NCI-H187 (cell line): ENCODE data around the gene RNF152.
"Not testable (repeated sequence)": the region's sequence is repeated elsewhere in the genome, so short reads cannot be mapped to it uniquely, and the experiment has no call there.

Experiments used
- DNase-seq, 2 experiments: peaks; one replicate each; lab custom pipeline; 2025; lab: John Stamatoyannopoulos, UW

The RNF152 gene

GRCh38 chr18:61821748-61822147 lies 71.1 kb downstream of the RNF152 start:
- no peak for DNase-seq

- DNase-seq: no peak
Observed at GRCh38 chr18:61820882-61821281, 71.9 kb downstream of the RNF152 start.

- DNase-seq: no peak
Observed at GRCh38 chr18:61817086-61817485, 75.7 kb downstream of the RNF152 start.

DNA sequence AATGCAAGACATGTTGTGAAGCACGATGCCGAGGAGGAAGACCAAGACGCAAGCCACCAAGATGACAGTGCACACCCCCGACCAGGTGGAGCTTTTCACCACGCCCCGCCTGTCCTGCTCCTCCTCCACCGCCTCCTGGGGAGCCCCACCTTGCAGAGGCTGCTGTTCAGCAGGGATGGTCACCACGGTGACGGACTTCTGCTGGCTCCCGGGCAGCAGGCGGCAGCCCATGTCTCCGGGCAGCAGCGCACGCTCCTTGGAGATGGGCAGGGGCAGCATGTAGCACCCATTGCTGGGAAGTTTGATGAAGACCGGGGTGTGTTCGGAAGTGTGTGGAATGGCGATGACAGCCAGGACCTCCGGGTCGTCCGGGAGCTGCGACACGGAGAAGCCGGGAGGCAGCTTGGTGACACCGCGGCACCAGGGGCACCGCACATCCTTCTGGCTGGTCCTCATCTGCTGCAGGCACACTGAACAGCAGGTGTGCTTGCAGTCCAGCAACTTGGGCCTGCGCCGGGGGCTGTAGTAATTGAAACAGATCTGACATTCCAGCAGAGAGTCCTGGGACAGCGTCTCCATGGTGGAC lies 76.8 kb downstream of the RNF152 start:
- no peak for DNase-seq

DNA sequence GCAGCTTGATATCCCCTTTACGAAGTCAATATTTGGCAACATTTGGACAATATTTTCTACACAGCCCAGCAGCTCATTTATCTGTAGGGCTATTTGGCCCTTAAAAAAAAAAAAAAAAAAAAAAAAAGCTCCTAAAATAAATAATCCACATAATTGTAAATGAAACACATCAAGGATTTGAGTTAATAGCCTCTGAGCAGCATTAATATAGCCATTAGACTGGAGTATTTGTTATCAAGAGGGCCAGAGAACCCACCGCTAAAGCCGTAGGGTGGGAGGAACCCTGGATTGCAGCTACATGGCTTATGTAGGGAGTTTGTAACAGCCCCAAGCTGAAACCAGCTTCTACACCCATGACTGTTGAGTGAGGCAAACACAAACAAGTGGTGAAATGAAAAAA lies 84.5 kb downstream of the RNF152 start:
- no peak for DNase-seq

GRCh38 chr18:61803393-61803792 lies 89.4 kb downstream of the RNF152 start:
- DNase-seq: no peak

DNA sequence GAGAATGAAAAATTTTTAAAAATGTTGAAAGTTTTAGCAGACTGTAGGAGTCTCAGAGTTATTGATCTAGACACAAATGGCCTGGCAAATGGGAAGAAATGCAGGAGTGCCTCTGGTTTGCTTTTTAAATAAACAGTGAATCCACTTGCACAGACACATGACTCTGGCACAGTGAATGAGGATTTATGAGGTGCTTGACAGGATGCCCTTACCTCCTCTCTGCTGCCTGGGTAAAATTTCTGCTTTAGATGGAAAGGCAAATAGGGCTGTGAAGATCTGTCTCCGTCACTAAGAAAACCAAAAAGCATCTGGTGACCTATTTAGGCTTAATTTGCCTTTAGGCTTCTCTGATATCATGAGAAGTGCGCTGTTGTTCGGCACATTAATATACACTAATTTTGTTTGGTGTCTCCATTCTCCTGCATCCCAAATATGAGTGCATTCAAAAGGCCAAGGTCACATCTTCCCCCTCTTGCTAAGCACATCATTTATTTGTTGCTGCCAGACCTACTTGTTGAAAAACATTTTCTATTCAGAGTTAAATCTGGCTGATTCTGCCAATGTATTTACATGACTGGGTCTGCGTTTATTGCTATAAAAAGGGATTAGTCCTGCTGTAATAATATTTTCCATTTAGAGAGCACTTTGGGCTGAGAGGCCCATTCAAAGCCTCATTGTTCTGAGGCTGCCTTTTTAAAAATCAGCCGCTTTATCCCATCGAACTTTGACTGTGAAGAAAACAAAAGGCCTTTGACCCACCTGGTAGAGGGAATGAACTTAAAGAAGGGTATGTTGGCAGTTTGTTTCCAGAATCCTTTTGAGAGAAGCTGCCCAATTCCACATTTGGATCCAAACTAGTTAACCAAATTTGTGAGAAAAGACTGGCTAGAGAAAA lies 94.9 kb downstream of the RNF152 start:
- peak in 1 of 2 experiments; percentile 0 for DNase-seq

DNA sequence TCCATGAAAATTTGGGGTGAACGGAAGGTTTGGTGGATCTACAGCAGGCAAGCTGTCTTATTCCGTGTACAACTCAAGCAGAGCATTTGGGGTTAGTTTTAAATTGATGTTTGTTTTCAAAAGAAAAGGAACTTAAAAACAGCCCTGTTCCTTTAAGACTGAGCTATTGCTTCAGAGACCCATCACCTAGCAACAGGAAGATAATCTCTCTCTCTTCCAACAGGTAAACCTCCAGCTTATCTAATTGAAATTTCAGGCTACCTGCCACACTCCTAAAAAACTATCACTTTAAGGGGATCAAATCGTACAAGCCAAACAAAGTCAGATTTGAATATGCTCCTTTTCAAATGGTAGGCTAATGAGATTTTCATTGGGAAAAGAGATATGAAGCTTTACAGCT lies 101.8 kb downstream of the RNF152 start:
- no peak for DNase-seq

GRCh38 chr18:61787011-61787670 lies 105.7 kb downstream of the RNF152 start:
- not testable (repeated sequence) for DNase-seq

GRCh38 chr18:61785588-61785987 lies 107.2 kb downstream of the RNF152 start:
- DNase-seq: no peak

GRCh38 chr18:61784834-61785233 lies 108.0 kb downstream of the RNF152 start:
- no peak for DNase-seq

GRCh38 chr18:61782545-61782944 lies 110.3 kb downstream of the RNF152 start:
- DNase-seq: no peak

DNA sequence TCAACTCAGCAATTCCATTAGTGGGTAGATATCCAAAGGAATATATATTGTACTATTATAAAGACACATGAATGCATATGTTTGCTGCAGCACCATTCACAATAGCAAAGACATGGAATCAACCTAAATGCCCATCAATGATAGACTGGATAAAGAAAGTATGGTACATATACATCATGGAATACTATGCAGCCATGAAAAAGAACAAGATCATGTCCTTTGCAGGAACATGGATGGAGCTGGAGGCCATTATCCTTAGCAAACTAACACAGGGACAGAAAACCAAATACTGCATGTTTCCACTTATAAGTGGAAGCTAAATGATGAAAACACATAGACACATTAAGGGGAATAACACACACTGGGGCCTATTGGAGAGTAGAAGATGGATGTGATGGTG lies 116.6 kb downstream of the RNF152 start:
- not testable (repeated sequence) for DNase-seq

GRCh38 chr18:61774846-61775245 lies 118.0 kb downstream of the RNF152 start:
- no peak for DNase-seq

DNA sequence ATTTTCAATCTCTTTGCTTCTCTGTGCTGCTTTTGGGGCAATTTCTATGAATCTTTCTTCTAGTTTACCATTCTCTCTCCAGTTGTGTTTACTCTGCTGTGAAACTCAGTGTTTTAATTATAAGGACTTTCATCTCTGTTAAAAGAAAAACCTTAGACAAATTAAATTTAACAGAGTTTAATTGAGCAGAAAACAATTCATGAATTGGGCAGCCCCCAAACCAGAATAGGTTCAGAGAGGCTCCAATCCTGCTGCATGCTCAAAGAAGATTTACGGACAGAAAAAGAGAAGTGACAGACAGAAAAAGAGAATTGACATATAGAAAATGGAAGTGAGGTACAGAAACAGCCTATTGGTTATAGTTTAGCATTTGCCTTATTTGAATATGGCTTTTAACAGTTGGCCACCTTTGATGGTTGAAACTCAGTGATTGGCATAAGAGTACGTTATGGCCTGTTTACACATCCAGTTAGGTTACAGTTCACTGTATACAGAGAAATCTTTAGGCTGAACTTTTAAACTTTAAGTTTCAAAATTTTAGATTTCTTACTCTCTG lies 120.4 kb downstream of the RNF152 start:
- no peak for DNase-seq

DNA sequence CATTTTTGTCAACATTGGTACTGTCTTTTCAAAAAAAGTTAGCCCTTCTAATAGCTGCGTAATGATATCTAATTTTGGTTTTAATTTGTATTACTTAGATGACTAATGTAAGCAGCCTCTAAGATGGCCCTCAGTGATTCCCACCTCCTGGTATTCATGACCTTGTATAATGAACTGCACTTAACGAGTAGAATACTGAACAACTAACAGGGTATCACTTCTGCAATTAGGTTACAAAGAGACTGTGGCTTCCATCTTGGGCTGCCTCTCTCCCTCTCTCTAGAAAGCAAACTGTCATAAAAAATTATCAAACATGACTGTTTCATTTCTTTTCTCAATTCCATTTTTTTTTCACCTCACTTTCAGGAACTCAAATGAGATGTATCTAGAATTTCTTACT lies 120.9 kb downstream of the RNF152 start:
- no peak for DNase-seq

DNA sequence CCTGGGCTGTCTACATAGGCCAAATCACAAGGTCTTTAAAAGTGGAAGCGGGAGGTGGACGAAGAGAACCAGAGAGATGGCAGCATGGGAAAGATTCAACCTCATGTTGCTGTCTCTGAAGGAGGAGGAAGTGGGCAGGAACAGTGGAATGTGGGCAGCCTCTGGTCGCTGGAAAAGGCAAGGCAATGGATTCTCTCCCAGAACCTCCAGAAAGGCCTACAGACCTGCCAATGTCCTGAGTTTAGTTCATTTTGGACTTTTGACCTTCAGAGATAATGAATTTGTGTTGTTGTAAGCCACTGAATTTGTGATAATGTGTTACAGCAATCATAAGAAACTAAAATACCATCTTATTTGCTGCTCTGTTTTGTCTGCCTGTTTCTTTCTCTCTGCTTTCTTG lies 122.5 kb downstream of the RNF152 start:
- DNase-seq: no peak

DNA sequence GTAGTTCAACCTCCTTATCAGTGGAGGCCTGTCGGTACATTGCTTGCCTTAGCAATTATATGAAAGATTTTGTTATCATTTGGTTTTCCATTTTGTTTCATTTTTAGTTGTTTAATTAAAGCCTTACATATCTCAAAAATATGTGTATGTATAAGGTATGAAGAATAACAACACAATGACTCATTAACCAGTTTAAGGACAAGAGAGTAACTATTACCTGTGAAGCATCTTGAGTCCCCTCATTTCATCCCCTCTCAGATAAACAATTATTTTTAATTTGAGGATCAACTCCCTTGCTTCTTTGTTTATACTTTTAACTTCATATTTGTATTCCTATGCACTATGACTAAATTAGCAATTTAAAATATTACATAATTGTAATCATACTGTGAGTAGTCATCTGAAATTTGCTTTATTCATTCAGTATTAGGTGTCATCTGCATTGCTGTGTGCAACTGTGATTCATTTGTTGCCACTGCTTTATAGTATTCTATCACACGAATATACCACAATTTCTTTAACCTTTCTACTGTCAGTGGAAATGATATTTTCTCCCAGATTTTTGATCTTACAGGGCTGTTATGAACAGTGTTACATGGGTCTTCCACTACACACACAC lies 126.4 kb downstream of the RNF152 start:
- DNase-seq: no peak

DNA sequence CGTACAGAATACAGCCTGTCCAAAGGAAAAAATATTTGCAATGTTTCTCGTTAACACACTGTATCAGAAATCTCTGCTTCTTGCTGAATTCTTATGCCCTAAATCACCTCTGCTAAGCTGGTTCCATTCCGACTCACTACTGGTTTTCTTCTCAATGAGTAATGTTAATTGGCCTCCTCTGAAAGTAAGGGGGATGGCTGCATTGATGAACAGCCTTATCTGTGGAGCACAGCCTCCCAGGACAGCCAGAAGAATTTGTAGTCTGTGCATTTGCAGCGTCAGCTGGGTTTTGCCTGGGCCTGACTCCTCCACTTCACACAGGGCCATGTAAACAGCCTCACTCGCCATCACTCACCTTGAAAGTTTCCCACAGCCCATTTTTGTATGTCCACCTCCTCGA lies 127.7 kb downstream of the RNF152 start:
- no peak for DNase-seq

DNA sequence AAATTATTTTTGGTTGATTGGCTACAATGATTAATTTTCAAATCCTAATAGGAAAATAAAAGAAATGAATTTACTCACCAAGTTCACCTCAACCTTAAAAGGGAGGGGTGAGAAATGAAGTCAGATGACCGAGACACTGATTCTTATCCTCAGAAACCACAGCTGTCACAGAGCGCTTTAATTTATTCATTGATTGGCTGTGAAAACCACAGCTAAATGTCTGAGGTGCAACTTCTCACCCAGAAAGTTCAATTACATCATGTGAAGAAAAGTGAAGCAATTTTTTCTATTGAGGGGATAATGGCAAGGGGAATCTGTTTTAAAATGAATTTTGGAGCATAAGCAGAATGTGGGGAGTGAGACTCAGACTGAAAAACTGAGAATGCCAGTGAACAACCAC lies 128.4 kb downstream of the RNF152 start:
- DNase-seq: no peak

- no peak for DNase-seq
Observed at GRCh38 chr18:61761875-61762274, 130.9 kb downstream of the RNF152 start.
